Left colon (tissue), 2 donors: ENCODE measurements around the gene ZSCAN5A. TPM values are rescaled to one million over a fixed set of nuclear protein-coding genes. Genes with fewer than 3 reads are reported as not detected.
"Not testable (repeated sequence)": the region's sequence is repeated elsewhere in the genome, so short reads cannot be mapped to it uniquely, and the experiment has no call there.

Experiments used
- ATAC-seq: fragments of 200-7000 bp; cut with Tn5 transposase; one replicate; pipeline ENCODE4 v1.9.1; 2020; ENCODE audit warnings: mild to moderate bottlenecking, moderate library complexity
- DNase-seq, 2 donors: peaks; one replicate each; pipeline ENCODE4 v3.0.0-alpha.2; 2020
- intact Hi-C, 2 donors: fragments of 100-400 bp; cut with DNase I in 1 of 2; cut with micrococcal nuclease in 1 of 2; formaldehyde crosslinking; loops; one replicate each; pipeline versions ENCODE4 v1.11.2 to v1.14.0; 2022; cut with DNase I, micrococcal nuclease
- total RNA-seq, 2 donors: library from RNA; stranded (reverse); fragmentation: NEBNext Ultra II Directional; extraction: Animal tissue kit (Norgen Biotek cat#: 25700); gene quantifications; one replicate each; pipeline ENCODE4 v1.2.1, GENCODE V29; 2021
- donor health status: DM: no; HTN: no; CAD: no.
- donor health status: DM: yes; HTN: yes; CAD: no.

Gene ZSCAN5A
- total RNA-seq, 2 donors from 2014 or later, result 9.4 to 19.6 TPM

GRCh38 chr19:56176310-56176709, 138.3 kb downstream of the ZSCAN5A start:
- ATAC-seq, DNase-seq: not testable (repeated sequence)
- intact Hi-C loops, result loop anchor here in 1 of 2 donors (10.0 kb wide), 1 partner anchor 102 kb away; no protein-coding TSS in a partner anchor

DNA sequence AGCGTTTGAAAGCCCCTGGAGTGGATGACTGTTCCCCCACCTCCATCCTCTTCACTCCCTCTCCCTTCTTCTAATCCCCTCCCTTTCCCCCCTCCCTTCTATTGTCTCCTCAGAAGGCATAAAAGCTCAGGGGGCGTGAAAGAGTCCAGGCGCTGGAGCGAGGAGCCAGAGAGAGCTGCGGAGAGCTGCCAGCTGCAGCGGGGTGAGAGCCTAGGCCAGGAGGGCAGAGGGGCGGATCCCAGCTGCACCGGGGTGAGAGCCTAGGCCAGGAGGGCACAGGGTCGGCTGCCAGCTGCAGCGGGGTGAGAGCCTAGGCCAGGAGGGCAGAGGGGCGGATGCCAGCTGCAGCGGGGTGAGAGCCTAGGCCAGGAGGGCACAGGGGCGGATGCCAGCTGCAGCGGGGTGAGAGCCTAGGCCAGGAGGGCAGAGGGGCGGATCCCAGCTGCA, 138.8 kb downstream of the ZSCAN5A start, which contains the start of gene GALP:
TSS of gene GALP (plus strand) at position 148 of the 447 bp plus-strand sequence. CDS start 1,101 bp downstream, outside the sequence.
- intact Hi-C loops, result loop anchor here in 1 of 2 donors (10.0 kb wide), 1 partner anchor 101 kb away; no protein-coding TSS in a partner anchor
- DNase-seq, ATAC-seq: not testable (repeated sequence)

GRCh38 chr19:56174550-56174949, 140.1 kb downstream of the ZSCAN5A start:
- peak; percentile 29 for ATAC-seq
- DNase-seq, result no peak
- intact Hi-C loops, result loop anchor here in 1 of 2 donors (10.0 kb wide), 1 partner anchor 100 kb away; no protein-coding TSS in a partner anchor

GRCh38 chr19:56174086-56174485, 140.6 kb downstream of the ZSCAN5A start:
- no peak for ATAC-seq
- intact Hi-C loops, result loop anchor here in 1 of 2 donors (10.0 kb wide), 1 partner anchor 99 kb away; no protein-coding TSS in a partner anchor
- no peak for DNase-seq

Other genes with a start within 250 kb of the ZSCAN5A start
- 10 to 100 TPM; 56.6 to 59.9 TPM for gene ZNF787, start 193.5 kb downstream of the ZSCAN5A start, total RNA-seq
- gene ZNF444, start 173.6 kb downstream of the ZSCAN5A start, total RNA-seq, result 10 to 100 TPM; 24.8 to 29.5 TPM
- gene GALP, start 138.8 kb downstream of the ZSCAN5A start, total RNA-seq, result not detected
- gene ZSCAN5B, start 117.1 kb downstream of the ZSCAN5A start, total RNA-seq, result not detected
- gene ZSCAN5C, start 112.6 kb downstream of the ZSCAN5A start, total RNA-seq, result not detected
- gene EDDM13, start 42.1 kb downstream of the ZSCAN5A start, total RNA-seq, result not detected
- 1 to 10 TPM; 1.1 to 1.3 TPM for gene ZNF582, start 78.7 kb upstream of the ZSCAN5A start, total RNA-seq
- 1 to 10 TPM; 1.5 to 2.4 TPM for gene ZNF583, start 89.5 kb upstream of the ZSCAN5A start, total RNA-seq
- under 1 TPM; 0.34 to 0.67 TPM for gene ZNF667, start 162.5 kb upstream of the ZSCAN5A start, total RNA-seq
- gene ZNF471, start 193.0 kb upstream of the ZSCAN5A start, total RNA-seq, result 1 to 10 TPM; 2.6 to 4.4 TPM
- 1 to 10 TPM in 1 of 2 donors, under 1 TPM in 1; 0.98 to 2.0 TPM for gene ZFP28, start 224.1 kb upstream of the ZSCAN5A start, total RNA-seq